PC-9 (cell line): ENCODE data around the gene SLC38A9. TPM values are rescaled to one million over a fixed set of nuclear protein-coding genes. Genes with fewer than 3 reads are reported as not detected.
A peak's percentile ranks its signal among the peaks of the same experiment; 100 is the strongest.
"Not testable (repeated sequence)": the region's sequence is repeated elsewhere in the genome, so short reads cannot be mapped to it uniquely, and the experiment has no call there.

Experiments used
- Bru-seq: library from RNA; stranded (reverse); fragments of 400-500 nt; gene quantifications from one replicate; lab custom pipeline; 2021; lab: Mats Ljungman, UMichigan
- BruChase-seq, 2 experiments: library from RNA; stranded (reverse); fragments of 400-500 nt; gene quantifications; one replicate each; lab custom pipeline; 2021; lab: Mats Ljungman, UMichigan
- BruUV-seq: library from RNA; stranded (reverse); fragments of 400-500 nt; replicated peaks from 2 replicates; lab custom pipeline; 2021; lab: Mats Ljungman, UMichigan
- CTCF ChIA-PET: fragments of 300-600 bp; sonication (Branson Sonifier 250); formaldehyde crosslinking; loops from one replicate; lab custom pipeline; 2022; ENCODE audit warnings: antibody characterized with exemption; lab: Charles Lee
- POLR2A ChIA-PET: fragments of 300-600 bp; sonication (Branson Sonifier 250); formaldehyde crosslinking; loops from one replicate; lab custom pipeline; 2022; ENCODE audit warnings: antibody characterized with exemption; ENCODE audit not compliant: unreplicated experiment; lab: Charles Lee
- DNase-seq, 2 experiments: peaks; one replicate each; pipeline versions ENCODE4 v3.0.0 to v3.0.0-alpha.2; 2015 to 2022; ENCODE audit warnings: mixed read lengths in 1 of 2
- H2AFZ ChIP-seq: fragments of 200-600 bp; sonication (generic); 2 replicates; pipeline ENCODE4 v1.8.1; 2017; ENCODE audit warnings: antibody characterized with exemption
- H3F3A ChIP-seq: fragments of 200-600 bp; sonication (generic); 2 replicates; pipeline ENCODE4 v1.8.1; 2017; ENCODE audit warnings: antibody characterized with exemption, mild to moderate bottlenecking, low read depth; ENCODE audit not compliant: insufficient read depth
- H3K27ac ChIP-seq: fragments of 200-600 bp; sonication (generic); 2 replicates; pipeline ENCODE4 v1.6.1; 2016; ENCODE audit warnings: mixed run types
- H3K27me3 ChIP-seq: fragments of 200-600 bp; sonication (generic); 2 replicates; pipeline ENCODE4 v1.6.1; 2016; ENCODE audit warnings: low read depth, mixed run types; ENCODE audit not compliant: insufficient read depth
- H3K36me3 ChIP-seq: fragments of 200-600 bp; sonication (generic); 2 replicates; pipeline ENCODE4 v1.6.1; 2016; ENCODE audit warnings: low read depth, mixed run types
- H3K4me1 ChIP-seq: fragments of 200-600 bp; sonication (generic); replicated peaks from 2 replicates; pipeline ENCODE4 v1.6.1; 2016; ENCODE audit warnings: mixed run types; ENCODE audit not compliant: insufficient read depth
- H3K4me2 ChIP-seq: fragments of 200-600 bp; sonication (generic); 2 replicates; pipeline ENCODE4 v1.6.1; 2017; ENCODE audit warnings: mixed run types
- H3K4me3 ChIP-seq: fragments of 200-600 bp; sonication (generic); 2 replicates; pipeline ENCODE4 v1.6.1; 2016; ENCODE audit warnings: mixed run types
- H3K79me2 ChIP-seq: fragments of 200-600 bp; sonication (generic); 2 replicates; pipeline ENCODE4 v1.6.1; 2017; ENCODE audit warnings: low read depth, mixed run types
- H3K9me2 ChIP-seq: fragments of 200-600 bp; sonication (generic); 2 replicates; pipeline ENCODE4 v1.8.1; 2017; ENCODE audit warnings: mild to moderate bottlenecking; ENCODE audit not compliant: insufficient read depth
- H3K9me3 ChIP-seq: fragments of 200-600 bp; sonication (generic); 2 replicates; pipeline ENCODE4 v1.8.1; 2016; ENCODE audit warnings: low read depth; ENCODE audit not compliant: insufficient read depth
- H4K20me1 ChIP-seq: fragments of 200-600 bp; sonication (generic); 2 replicates; pipeline ENCODE4 v1.8.1; 2017; ENCODE audit not compliant: insufficient read depth
- CTCF ChIP-seq: fragments of 200-600 bp; sonication (generic); conservative IDR thresholded peaks from 2 replicates; pipeline ENCODE4 v1.6.1; 2017; ENCODE audit warnings: mixed run types, antibody characterized with exemption, mild to moderate bottlenecking, moderate library complexity
- EZH2 ChIP-seq: fragments of 200-600 bp; sonication (generic); IDR thresholded peaks from 2 replicates; pipeline ENCODE4 v1.8.0; 2017; ENCODE audit warnings: antibody characterized with exemption, low read depth
- intact Hi-C: fragments of 100-400 bp; cut with micrococcal nuclease; formaldehyde crosslinking; loops from one replicate; pipeline ENCODE4 v1.10.0; 2022; ENCODE audit not compliant: unreplicated experiment
- long read RNA-seq: library from polyadenylated mRNA; stranded (forward); transcript quantifications from one replicate; pipeline ENCODE4 v2.0.0, GENCODE V29; 2022
- total RNA-seq: library from RNA; stranded (reverse); gene quantifications from 2 replicates; pipeline ENCODE4 v1.2.3, GENCODE V29; 2021

SLC38A9 gene
- total RNA-seq = 26.6 and 26.9 TPM in 2 replicates
- percentile 67 among the genes with signal in this experiment for Bru-seq, nascent RNA
- percentile 73 among the genes with signal in this experiment for BruChase-seq, experiment 1, labeled RNA remaining after a 2-hour chase
- percentile 57 among the genes with signal in this experiment for BruChase-seq, experiment 2, labeled RNA remaining after a 6-hour chase
- long read RNA-seq, transcript SLC38A9-202 (16 exons, 2,927 nt) = major isoform, 6 of 25 reads
- long read RNA-seq, partial matches to known transcripts = 4 of 25 reads
- long read RNA-seq, other reads (novel, unspliced or antisense) = 14 of 25 reads

GRCh38 chr5:55712023-55712859 is at the start of gene SLC38A9:
TSS of gene SLC38A9 (minus strand) at chr5:55712324. CDS start at chr5:55697958, 14,366 bp downstream.
- H3K4me2 ChIP-seq = peak within 1 kb of the TSS; percentile 90
- peaks cover 14% of the 10 kb centered on the region for H3K79me2 ChIP-seq
- no TSS peak for BruUV-seq
- ChIA-PET POLR2A (interaction anchor here (0.6 kb wide), 2 partner anchors 324 to 404 kb away, joined by 3 to 6 read pairs; partner anchors contain the start of gene MTREX), CTCF (no interaction called here)
- H3K4me1 ChIP-seq = peaks cover 13% of the 10 kb centered on the region; the same call in 1 of the 2 replicates
- no peaks in the 10 kb centered on the region for H3K27me3 ChIP-seq
- peak within 1 kb of the TSS; percentile 66 for H3K4me3 ChIP-seq
- TF ChIP-seq CTCF = no peak
- TF ChIP-seq EZH2 = no peak
- H3K27ac ChIP-seq = no peak within 1 kb of the TSS
- H3F3A ChIP-seq = no peaks in the 10 kb centered on the region; the same call in 1 of the 2 replicates
- peak; percentile 83 to 95 for DNase-seq
- H4K20me1 ChIP-seq = no peaks in the 10 kb centered on the region
- 0 out of 2 replicates have a peak, but pooled peaks cover 6% of the 10 kb centered on the region for H3K9me3 ChIP-seq
- intact Hi-C loops = loop anchor here (5.0 kb wide), 1 partner anchor 210 kb away; no protein-coding TSS in a partner anchor
- peak within 1 kb of the TSS; percentile 96 for H2AFZ ChIP-seq
- H3K9me2 ChIP-seq = no peaks in the 10 kb centered on the region
- no peaks in the 10 kb centered on the region for H3K36me3 ChIP-seq

GRCh38 chr5:55761721-55762120 is 49.6 kb upstream of the SLC38A9 start:
- POLR2A ChIA-PET = interaction anchor here (0.7 kb wide), 1 partner anchor 50 kb away, joined by 11 read pairs; no protein-coding TSS in a partner anchor
- H3K9me3 ChIP-seq, BruUV-seq, H4K20me1 ChIP-seq, H3K9me2 ChIP-seq, DNase-seq, H3K4me3 ChIP-seq, H3K27me3 ChIP-seq, H3K27ac ChIP-seq, H2AFZ ChIP-seq, H3F3A ChIP-seq, H3K79me2 ChIP-seq, CTCF ChIA-PET, H3K4me1 ChIP-seq, H3K36me3 ChIP-seq, H3K4me2 ChIP-seq, intact Hi-C loops: not testable (repeated sequence)

- POLR2A ChIA-PET = no interaction called here
- H3K4me2 ChIP-seq = no peak overlapping the region
- no peaks in the 10 kb centered on the region for H4K20me1 ChIP-seq
- H3K4me3 ChIP-seq = no peak overlapping the region
- H3K4me1 ChIP-seq = no peaks in the 10 kb centered on the region; the same call in 1 of the 2 replicates
- no TSS peak for BruUV-seq
- H3K36me3 ChIP-seq = no peaks in the 10 kb centered on the region
- H3K79me2 ChIP-seq = no peaks in the 10 kb centered on the region
- intact Hi-C loops = loop anchor here (5.0 kb wide), 1 partner anchor 44 kb away; no protein-coding TSS in a partner anchor
- no peaks in the 10 kb centered on the region for H3K9me3 ChIP-seq
- peaks cover 5% of the 10 kb centered on the region; the same call in 1 of the 2 replicates for H3K9me2 ChIP-seq
- CTCF ChIA-PET = no interaction called here
- H3F3A ChIP-seq = no peaks in the 10 kb centered on the region
- no peak overlapping the region for H3K27ac ChIP-seq
- TF ChIP-seq EZH2 = no peak
- no peak for TF ChIP-seq CTCF
- 0 out of 2 replicates have a peak overlapping the region, but pooled peaks have one; percentile 39 for H2AFZ ChIP-seq
- H3K27me3 ChIP-seq = no peaks in the 10 kb centered on the region
- DNase-seq = no peak
These were observed 46.6 kb upstream of the SLC38A9 start for GRCh38 chr5:55758714-55759113.
